ENCODE data around the gene EHD3.

EHD3 gene

DNA sequence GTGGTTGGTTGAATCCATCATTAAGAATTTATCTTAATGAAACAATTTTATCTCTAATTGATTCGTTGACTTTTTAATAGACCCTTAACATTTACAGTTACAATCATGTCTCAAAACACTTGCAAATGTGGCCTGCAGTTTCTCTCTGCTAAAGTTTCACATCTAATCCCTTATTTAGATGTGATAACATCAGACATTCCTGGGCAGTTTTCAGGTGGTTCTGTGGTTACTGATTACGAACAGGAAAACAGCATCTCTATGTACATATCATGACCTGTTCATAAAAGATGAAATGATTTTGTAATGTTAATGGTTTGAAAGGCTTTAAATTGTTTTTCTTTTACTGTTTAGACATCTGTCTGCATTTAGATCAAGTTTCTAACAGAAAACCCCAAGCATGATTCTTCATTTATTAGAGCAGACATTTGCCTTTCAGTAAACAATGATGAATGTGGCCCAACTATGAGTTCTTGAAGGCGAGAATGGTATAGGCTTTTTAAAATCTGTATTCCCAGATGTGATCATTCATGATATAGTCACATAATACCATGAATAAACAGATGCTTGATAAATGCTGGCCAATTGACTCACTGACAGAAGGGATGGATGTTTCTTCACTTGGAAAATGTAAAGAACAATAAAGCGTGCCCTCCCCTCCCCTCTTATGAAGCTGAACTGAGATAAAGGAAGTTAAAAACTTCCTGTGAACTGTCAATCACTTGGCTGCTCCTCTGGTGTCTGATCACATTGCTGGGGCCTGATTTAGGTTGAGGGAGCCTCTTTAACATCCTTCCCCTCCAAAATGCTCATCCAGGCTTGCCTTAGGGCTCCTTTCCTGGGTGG, 20.1 kb upstream of the EHD3 start:
- DNase-seq = no peak

- no peak for DNase-seq
These were observed 19.5 kb upstream of the EHD3 start for GRCh38 chr2:31214444-31214915.

GRCh38 chr2:31216734-31217133, 17.2 kb upstream of the EHD3 start:
- peak; percentile 92 for DNase-seq

- no peak for DNase-seq
These were observed 16.3 kb upstream of the EHD3 start, which contains the start of gene CAPN14 for GRCh38 chr2:31217465-31218200. CAPN14 (minus strand) TSS chr2:31217515; CDS start chr2:31205447, 12,068 bp downstream.

DNA sequence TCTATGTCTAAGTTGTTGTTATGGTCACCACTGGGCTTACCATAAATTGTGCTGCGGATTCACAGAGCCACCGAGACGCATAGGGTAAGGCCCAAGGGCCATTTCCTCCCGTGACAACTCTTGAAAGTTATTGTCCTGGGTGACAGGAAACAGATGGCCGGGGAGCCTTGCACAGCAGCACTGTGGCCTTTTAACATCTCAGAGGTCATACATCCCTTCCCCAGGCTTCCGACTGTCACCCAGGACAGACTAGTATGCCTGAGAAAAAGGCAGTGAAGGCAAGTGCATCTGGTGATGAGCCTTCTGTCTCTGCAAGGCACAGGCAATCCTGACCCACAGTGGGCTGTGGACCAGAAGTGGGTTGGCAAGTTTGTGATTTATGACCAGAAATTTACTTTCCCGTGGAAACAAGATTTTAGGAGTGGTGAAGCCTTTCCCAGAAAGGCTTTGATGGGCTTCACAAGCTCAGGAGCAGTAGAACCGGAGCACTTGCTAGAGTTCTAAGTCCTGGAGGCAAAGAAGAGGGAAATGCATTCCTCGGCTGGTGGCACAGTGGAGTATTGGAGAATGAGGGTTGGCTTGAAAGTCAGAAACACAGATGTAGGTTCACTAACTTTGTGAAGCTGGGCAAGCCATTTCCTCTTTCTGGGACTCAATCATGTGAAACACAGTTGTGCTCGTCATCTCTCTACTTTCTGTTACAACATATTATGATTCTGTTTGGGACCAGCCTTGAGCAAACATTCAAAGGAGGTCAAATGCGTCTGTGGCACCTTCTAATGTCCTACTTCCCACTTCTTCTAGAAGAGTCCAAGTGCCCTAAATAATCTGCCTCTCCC, 14.6 kb upstream of the EHD3 start:
- peak; percentile 71 for DNase-seq

DNA sequence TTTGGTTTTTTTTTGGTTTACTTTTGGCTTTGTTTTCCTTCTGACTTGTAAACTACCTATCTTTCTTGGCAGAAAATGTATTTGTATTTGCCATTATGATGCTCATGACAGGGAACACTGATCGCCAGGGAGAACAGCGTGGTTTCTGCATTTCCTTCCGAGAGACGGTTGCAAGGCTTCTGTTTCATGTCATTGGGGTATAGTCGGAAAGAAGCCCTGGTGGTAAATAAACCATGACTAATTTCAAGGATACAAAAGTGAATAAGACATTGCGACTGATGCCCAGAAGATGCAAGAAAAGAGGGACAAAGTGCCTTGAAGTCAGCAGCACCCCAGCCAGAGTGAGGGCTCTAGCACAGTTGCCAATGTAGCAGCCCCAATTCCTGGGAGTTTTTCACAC, 12.4 kb upstream of the EHD3 start:
- peak; percentile 43 for DNase-seq

DNA sequence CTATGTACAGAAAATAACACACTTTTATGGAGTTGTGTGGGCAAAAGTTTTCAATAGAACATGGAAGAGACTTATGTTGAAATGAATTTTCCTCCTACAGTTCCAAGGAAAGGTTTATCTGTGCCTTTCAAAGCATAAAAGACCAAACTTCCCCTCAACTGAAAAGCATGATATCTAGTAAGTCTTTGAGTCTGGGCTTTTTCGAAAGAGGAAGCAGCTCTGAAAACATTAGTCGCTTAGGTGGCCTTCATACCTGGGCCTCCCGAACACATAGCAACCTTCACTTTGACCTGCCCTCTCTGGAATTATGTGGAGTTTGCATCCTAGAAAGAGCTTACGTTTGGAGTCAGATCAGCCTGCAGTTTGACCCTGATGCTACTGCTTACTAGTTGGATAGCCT, 11.9 kb upstream of the EHD3 start:
- DNase-seq = peak; percentile 59

DNA sequence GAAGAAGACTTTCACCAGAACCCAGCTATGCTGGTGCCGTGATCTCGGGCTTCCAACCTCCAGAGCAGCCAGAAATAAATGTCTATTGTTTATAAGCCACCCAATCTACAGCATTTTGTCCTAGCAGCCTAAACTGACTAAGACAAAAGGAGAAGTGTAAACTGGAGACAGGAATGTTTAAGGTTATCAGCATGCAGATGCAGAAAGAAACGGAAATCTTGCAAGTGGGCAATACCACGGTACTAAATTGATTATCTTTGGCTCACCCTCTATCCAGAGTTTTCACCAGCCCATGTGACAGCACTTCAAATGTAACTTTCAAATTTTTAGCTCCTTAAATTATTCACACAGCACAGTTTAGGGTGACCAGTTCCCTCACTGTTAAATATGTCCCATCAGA, 10.9 kb upstream of the EHD3 start:
- DNase-seq = peak; percentile 76

DNA sequence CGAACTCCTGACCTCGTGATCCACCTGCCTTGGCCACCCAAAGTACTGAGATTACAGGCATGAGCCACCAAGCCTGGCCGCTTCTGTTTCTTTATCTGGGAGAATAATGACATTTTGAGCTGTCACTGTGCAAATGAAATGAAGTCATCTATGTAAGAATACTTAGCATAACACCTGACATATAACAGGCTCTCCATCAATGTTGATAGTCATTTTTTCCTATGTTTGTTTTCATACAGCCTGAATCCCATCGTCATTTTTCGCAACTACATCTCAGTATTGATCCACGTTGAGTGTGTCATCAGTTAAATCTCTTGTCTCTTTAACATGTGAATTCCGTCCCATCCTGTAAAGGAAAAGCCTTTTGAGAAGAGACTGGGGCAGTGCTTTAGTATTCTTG, 10.2 kb upstream of the EHD3 start:
- DNase-seq = no peak

DNA sequence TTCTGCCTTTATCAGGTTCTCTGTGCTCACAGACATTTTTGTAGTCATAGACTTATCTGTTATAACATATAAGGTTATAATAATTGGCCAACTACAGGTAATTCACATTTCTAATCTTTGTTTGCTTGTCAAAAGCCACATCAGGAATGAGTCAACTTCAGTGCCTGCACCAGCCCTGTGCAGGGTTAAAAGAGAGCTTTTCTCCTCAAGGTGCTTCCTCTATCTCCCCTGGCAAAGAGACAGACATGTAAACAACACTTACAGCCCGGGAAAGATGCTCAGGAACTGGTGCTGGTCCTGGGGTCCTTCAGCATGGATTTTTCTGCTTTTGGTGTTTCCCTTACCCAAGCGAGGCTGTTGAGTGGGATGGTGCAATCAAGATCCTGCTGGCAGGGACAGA, 7.7 kb upstream of the EHD3 start:
- no peak for DNase-seq

GRCh38 chr2:31227110-31227509, 6.8 kb upstream of the EHD3 start:
- DNase-seq = no peak

DNA sequence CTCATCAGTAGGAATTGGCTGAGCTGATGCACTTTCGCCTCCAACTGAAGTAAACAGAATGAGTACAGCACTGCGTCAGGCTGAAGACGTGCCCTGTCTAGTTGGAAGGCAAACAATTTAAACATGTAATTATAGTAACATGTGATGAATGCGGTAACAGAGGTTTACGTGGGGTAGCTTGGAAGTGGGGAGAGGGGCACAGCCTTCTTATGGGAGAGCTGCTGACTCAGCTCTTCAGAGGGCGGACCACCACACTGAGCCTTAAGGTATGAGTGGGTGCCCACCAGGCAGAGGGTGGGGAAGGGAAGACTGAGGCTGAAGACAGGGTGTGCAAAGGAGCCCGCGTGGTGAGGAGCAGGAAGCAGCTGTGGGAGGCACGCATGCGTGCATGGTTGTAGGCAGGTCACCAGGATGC, 6.2 kb upstream of the EHD3 start:
- DNase-seq = no peak

- DNase-seq = no peak
These were observed 5.2 kb upstream of the EHD3 start for GRCh38 chr2:31228717-31229116.

- DNase-seq = no peak
These were observed 3.2 kb upstream of the EHD3 start for GRCh38 chr2:31230751-31231150.

GRCh38 chr2:31231571-31232302, 2.2 kb upstream of the EHD3 start:
- DNase-seq = no peak

- DNase-seq = no peak
These were observed 1.4 kb upstream of the EHD3 start for GRCh38 chr2:31232586-31232985.

DNA sequence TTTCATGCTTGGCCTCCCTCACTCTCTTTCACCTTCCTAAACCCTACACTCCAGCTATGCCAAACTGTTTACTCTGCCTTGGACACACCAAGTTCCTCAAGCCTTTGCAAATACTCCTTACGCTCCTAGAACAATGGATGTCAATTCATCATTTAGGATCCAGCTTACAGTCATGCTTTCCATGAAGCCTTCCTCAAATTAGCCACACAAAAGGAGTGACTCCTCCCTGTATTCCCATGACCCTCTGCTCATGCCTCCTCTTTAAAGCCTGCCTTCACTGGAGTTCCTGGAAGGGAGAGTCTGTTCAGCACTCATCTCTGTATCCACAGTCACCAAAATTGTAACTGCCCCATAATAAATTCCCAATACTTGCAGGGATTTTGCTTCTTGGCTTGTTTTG, 721 bp upstream of the EHD3 start:
- DNase-seq = no peak

GRCh38 chr2:31234683-31235503, 941 bp downstream of the EHD3 start:
- DNase-seq = no peak

- peak; percentile 81 for DNase-seq
These were observed 1.6 kb downstream of the EHD3 start for GRCh38 chr2:31235504-31235902.

GRCh38 chr2:31236433-31237205, 2.7 kb downstream of the EHD3 start:
- DNase-seq = peak; percentile 41
